SHP77 treated with DMSO at 0.1 percent for 48 hours (cell line): Measurements from ENCODE around the gene RGS17.
"Not testable (repeated sequence)": the region's sequence is repeated elsewhere in the genome, so short reads cannot be mapped to it uniquely, and the experiment has no call there.

ENCODE experiments used
- DNase-seq: peaks from one replicate; lab custom pipeline; 2025; lab: John Stamatoyannopoulos, UW

The RGS17 gene

DNA sequence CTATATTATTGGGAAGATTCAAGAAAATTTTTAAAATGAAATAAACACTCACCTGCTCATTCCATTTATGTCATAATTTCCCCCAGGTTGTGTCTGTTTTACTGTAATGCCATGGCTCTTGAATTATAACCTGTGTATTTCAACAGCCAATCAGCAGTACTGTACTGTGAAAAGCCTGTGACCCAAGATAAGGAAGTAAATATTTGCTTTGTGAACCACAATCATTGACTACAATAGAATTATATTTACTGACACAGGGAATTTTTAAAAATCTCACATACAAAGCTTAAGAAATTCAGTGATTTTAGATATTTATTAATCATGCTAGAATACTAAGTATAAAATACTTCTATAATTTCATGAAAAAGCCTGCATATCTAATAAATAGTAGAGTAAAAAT lies 6.0 kb downstream of the RGS17 start:
- no peak for DNase-seq

DNA sequence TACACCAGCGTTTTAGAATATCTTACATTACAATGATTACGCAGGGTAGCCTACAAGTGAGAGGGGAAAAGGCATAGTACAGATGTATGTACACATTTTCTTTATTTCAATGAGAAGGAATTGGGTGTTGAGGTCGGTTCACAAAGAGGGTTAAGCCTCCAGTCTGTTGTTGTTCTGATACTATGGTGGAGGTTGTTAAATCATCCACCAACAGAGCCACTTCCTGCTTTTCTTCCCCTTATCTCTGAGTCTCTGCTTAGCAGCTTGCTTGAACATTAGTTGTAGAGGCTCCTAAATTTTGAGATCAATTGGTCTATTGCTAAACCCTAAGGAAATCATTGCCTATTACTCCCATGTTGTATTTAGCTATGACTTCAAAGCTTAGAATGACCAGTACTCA lies 7.3 kb downstream of the RGS17 start:
- DNase-seq = no peak

DNA sequence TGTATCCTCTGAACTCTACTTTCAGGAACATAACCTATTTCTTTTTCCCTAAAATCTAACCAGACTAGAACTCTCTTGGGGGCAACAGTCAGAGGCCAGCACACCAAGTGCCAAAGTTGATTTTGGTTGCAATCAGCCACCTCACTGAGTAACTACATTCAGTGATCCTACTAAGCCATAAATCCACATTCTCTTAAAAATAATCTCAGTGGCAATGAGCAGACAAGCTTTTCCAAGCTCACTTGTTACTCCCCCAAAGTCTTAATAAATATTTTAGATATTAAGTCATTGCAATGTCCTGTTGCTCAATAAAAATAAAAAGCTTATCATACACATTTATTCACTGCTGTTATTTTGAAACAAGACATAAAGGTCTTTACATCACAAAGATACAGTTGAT lies 9.8 kb downstream of the RGS17 start:
- DNase-seq = no peak

DNA sequence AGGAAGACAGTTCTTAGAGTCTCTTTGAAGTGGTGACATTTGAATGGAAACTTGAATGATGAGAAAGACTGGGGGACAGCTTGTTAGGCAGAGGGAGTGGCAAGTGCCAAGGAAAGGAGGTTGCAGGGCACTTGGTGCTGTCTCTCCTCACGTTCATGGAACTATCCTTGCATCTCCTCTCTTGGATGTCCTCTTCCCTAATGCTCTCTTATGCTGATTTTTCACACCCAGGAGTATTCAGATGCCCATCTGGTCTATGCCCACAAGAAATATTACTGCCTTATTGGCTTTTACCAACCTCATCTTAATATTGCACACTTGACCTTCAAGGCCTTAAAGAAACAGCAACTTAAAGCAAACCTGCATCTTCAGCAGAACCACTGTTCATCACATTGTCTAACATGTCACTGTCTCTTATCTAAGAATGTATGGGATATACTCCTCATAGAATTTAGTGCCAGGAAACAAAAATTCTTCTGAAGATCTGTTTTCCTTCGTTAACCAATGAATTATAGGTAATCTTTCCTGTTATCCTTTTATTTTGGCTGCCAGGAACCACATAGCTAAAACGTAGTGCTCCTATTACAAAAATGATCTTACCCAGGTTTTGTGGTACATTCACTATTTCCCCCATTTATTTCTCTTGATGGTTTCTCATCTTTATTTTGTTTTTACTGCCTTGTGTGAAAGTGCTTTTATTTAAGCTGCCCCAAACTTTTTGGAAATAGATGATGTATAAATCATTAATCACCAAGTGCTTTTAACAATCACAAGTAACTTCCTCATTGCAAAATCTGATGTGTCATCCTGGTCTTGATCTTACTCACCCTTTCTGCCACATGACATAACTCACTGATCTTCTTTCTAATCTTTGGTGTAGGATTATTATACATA lies 12.8 kb downstream of the RGS17 start:
- no peak for DNase-seq

DNA sequence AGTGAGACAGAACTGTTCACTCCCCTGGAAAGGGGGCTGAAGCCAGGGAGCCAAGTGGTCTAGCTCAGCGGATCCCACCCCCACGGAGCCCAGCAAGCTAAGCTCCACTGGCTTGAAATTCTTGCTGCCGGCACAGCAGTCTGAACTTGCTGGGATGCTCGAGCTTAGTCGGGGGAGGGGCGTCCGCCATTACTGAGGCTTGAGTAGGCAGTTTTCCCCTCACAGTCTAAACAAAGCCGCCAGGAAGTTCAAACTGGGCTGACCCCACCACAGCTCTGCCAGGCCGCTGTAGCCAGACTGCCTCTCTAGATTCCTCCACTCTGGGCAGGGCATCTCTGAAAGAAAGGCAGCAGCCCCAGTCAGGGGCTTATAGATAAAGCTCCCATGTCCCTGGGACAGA lies 20.0 kb downstream of the RGS17 start:
- DNase-seq = not testable (repeated sequence)

DNA sequence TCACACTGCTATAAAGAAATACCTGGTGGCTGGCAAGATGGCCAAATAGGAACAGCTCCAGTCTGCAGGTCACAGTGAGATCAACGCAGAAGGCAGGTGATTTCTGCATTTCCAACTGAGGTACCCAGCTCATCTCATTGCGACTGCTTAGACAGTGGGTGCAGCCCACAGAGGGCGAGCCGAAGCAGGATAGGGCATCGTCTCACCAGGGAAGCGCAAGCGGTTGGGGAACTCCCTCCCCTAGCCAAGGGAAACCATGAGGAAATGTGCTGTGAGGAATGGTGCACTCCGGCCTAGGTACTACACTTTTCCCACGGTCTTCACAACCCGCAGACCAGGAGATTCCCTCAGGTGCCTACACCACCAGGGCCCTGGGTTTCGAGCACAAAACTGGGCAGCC lies 20.5 kb downstream of the RGS17 start:
- DNase-seq = not testable (repeated sequence)

DNA sequence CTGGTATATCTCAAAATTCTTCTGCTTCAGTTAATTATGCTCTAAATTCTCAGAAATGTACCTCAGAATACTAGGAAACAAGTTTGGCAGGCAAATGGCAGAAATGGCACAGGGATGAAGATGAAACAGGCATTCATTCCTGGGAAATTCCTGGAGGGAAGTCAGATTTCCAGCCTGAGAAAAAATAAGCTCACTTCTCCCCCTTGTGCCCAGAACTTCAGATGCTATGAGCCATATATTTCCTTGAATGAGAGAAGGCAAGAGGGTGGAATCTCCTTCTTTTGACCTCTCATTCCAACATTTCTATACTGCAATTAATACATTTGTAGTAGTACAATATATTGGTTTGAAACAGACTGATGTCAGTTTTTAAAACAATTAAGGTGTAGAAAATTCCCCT lies 22.8 kb downstream of the RGS17 start:
- DNase-seq = no peak

DNA sequence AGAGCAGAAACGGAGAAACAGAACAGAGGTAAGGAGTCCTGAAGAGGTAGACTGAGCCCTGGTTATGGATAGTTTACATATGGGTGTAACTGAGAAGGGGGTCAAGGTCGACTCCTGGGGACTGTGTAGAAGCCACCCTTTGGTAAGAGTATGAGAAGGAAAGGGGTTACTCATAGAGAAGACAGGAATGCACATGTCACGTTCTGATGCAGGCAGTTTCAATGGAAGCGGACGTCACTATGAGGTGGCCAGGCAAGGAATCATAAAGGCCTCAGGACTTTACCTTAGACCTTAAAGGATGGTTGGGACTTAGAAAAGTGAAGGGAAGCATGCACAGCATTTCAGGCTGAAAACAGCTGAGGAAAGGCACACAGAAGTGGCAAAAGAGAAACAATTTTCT lies 25.1 kb downstream of the RGS17 start:
- no peak for DNase-seq

DNA sequence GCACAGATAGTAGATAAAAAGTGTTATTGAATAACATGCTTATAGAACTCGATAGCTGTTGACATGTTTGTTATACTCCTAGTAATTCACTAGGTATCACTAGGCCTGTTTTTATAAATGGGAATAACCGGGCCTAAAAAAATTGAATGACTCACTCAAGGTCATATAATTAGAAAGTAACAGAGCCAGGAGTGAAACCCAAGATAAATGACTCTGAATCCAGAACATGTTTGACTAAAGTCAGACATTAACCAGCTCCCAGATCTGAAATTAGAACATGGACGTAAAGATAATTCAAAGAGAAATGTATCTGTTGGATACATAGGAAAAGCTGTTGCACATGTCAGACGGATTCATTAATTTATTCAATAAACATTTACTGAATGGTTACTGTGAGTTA lies 26.9 kb downstream of the RGS17 start:
- DNase-seq = no peak

DNA sequence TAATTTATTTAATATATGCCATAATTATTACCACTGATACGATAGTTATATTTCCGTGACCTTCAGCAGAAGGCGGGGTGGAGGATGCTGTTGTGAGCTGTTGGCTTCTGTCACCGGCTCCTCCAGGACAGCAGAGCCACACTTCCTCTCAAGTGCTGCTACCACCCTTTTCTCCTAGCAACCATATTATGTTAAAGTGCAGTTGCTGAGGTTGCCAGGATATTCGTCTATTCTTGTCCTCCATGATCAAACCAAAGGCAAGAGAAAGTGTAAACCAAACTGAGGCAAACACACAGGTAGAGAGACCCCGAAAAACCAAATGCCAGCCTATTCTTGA lies 27.8 kb downstream of the RGS17 start:
- no peak for DNase-seq

DNA sequence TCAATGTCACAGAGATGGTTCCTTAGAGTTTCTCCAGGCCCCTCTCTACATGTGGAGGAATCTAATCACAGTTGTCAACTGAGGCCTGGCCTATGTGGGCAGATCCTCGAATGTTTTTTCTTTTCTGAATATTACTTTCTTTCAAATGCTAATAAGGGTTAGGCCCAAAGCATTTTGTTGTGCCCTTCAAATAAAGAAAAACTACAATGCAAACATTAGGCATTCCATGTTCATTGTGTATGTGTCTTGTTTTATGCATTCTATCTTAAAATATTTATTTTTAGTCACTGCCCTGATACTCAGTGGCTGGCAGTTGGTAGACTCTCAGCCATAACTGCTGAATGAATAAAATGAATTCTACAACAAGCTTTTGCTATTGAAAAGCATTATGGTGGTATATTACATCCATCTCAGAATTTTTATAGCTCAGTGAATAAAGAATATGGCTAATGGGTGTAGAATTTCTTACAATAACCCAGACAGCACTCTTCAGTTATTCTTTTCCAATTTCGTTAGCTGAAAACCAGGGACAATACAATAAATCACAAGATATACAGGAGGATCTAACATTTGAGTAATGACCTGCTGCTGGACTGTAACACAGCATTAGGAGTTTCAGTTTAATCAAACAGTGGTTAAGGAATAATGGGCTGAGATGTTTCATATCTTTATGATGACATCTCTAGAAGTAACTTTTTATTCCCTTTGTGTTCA lies 28.3 kb downstream of the RGS17 start:
- no peak for DNase-seq

DNA sequence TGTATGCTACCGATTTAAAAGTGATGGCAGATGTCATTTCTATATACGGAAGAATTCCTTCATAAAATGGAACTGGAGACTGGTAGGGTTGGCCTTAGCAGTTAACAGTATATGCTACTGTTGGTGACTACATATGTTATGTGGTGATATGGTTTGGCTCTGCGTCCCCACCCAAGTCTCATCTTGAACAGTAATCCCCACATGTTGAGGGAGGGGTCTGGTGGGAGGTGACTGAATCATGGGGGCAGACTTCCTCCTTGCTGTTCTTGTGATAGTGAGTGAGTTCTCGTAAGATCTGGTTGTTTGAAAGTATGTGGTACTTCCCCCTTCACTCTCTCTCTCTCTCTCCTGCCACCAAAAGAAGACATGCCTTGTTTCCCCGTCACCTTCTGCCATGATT lies 29.6 kb downstream of the RGS17 start:
- no peak for DNase-seq

DNA sequence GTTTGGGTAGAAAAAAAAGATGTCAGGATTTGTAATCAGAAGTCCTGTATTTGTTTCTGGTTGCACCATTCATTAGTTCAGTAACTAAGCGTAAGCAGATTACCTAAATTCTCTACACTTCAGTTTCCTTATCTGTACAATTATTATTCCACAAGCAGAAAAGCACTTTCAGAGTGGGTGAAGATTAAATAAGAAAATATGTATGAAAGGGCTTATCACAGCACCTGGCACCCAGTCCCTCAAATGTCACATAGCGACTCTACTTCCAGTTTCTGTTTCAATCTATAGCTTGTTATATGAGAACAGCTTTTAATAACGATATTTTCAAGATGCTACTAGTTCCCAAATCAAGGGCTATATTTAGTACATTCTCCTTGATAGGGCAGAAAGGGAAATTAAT lies 31.4 kb downstream of the RGS17 start:
- no peak for DNase-seq

DNA sequence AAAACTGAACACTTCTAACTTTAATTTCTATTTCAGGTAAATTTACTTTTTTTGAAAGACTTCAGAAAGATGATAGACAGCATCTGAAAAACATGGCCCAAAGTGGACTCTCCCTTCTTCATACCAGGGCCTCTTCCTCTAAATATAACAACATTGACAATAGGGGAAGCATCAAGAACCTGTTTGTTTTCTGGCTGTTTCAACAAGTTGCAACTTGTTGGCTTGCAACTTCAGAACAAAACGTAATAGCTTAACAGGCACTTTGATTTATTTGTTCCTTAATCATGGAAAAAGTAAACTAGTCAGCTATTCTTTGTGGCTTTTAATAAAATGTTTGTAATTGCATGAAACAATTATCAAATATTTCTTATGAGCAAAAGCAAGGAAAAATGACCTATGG lies 34.3 kb downstream of the RGS17 start:
- no peak for DNase-seq

DNA sequence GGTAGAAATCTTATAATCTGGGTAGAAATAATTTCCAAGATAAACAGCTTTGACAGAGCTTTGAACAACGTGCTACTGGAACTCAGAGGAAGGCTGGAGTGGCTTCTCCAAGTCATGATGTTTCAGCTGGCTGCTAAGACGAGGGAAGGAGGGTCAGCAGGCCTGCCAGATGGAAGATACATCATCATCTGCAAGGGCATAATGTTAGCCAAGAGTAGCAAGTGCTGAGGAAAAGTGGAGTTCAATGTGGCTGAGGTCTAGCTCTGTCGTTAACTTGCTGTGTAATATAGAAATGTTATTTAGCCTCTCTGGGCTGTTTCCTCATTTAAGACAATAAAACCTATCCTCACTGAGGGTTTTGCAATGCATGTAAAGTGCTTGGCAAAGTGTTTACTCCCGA lies 35.1 kb downstream of the RGS17 start:
- DNase-seq = no peak

DNA sequence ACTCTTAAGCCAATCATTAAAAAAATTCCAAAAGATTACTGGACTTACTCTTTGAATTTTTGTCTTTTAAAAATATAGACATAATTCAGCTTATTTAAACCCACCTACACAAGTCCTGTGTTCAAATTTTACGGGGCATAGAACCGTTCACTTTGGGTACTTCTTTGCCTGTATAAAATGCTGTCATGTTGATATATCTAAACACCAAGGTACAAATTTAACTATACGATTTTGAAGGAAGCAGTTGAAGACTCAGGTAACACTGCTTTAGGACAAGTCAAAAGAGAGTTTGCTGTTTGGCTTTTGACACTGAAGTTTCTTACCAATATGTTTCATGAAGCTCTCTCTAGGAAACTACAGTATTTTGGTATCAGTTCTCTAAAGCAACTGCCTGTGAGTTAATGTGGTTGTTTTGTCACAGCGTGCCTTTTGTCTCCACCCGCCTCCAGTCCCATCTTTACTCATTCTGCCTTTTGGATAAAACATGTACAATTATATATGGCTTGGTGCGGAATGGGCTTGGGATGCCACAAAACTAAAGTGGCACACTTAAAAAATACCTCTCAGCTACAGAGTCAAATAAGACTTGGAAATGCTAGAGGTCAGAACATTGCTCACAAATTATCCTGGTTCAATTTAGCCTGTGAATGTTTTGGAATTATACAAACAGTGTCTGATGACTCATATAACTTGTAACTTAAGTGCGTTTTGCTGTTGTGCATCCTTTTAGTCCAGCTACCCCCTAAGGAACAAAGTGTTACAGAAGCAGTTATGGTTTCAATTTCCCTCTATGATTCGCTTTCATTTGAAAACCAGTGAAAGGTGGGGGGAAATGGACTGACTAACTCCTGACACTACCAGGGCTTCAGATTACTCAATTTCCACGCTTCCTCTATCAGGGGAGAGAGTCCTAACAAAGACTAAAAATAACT lies 38.7 kb downstream of the RGS17 start:
- DNase-seq = no peak

DNA sequence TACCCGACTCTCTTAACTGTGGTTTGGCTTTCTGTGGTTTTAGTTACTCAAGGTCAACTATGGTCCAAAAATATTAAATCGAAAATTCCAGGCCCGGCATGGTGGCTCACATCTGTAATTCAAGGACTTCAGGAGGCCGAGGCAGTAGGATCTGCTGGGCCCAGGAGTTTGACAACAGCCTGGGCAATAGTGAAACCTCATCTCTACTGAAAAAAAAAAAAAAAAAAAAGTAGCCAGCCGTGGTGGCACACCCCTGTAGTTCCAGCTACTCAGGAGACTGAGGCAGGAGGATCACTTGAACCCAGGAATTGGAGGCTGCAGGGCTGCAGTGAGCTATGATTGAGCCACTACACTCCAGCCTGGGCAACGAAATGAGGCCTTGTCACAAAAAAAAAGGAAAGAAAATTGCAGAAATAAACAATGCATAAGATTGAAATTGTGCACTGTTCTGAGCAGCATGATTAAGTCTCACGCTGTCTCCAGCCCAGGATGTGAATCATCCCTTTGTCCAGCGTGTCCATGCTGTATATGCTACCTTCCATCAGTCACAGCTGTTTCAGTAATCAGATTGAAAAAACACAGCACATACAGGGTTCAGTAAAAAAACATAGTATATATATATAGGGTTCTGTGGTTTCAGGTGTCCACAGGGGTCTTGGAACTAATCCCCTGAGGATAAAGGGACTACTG lies 40.7 kb downstream of the RGS17 start:
- DNase-seq = no peak

DNA sequence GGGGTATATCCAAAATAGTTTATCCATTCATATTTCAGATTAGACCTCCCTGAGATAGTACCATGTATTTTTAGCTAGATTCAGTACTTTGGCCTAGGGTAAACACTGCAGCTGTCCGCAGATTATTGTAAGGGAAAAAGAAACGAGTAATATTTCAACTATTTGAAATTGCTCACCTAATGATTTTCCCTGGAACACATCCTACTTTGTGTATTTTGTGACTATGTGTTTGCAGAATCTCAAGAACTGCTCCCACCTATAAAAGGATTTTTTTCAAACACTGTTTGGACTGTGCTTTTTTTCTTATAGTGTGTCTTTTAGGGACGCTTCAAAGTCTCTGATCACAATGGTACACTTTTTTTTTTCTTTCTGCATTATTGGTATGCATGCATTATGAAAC lies 42.3 kb downstream of the RGS17 start:
- no peak for DNase-seq

DNA sequence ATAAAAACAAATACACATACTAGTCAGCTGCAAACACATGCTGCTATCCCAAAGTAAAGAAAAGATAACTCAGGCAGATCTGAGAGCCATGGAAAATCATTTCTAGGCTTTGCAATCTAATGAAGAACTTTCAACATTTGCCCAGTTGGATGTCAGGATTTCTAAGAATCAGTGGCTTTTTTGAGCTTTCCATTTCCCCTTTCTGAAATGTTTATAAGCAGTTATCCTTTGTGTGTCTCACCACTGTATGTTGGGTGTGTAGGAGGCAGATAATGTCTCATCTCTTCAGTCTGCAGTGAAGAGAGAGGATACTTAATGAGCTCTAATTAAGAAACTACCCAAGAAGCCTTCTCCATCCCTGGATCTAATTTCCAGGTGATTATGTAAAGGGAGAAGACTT lies 43.6 kb downstream of the RGS17 start:
- no peak for DNase-seq

DNA sequence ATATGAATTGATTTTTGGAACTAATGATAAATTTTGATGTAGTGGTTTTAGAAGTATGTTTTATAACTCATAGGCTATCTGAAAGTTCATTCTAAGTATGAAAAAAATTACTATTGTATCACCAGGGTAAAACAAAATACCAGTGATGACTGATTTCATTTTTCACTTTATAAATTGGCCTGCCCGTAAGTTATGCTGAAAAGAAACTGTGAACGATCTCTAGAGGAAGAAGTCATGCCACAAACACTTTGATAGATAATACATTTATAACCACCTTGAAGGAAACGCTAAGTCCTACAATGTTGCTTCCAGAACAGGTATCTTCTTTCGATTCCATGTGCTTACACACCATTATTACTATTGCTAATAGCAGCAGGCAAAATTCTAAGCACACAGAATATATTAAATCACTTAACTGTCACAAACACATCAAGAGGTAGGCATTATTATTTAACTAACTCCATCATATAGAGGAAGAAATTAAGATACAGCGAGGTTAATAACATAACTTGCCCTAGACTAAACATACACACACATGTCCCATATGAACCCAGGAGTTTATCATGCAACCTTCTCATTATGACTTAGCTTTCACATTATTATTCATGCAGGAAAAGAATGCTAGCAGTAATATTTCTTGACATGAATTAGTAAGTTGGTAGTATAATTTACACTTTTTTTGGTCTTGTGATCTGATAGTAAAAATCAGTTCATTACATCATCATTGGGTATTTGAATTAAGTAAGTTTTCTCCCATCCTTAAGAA lies 44.7 kb downstream of the RGS17 start:
- no peak for DNase-seq

DNA sequence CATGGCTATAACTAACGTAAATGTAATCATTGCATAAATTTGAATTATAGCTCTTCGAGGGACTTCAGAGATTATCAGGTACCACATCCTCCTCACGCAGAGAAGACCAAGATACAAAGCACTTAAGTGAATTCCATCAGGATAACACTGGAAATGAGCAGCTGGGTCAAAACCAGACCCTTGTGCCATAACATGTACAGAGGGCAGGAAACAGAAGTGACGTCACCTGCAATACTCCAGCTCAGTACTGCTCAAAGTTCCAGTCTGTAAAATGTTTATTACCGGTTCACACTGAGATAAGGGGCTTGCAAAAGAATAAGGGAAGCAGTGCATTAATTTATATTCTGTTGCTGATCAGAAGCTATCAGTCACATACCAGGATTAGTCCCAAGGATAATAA lies 45.8 kb downstream of the RGS17 start:
- DNase-seq = no peak
